ENCODE measurements around the gene KCNF1.

Gene KCNF1

DNA sequence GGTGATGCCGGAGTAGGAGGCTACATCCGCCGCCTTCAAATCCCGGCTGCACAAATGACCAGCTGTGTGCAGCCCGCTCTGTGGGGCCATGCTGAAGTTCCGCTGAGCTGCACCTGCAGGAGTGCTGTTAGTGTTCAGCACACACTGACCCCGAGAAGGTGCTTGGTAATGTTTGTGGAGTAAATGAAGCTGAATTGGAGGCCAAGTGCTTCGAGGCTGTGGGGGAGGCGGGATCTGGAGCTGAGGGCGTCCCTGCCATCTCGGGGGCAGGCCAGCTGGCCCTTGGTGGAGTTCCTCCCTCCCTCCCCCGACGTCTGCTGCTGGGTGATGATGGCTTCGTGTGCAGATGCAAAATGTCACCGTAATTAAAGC is 23.2 kb downstream of the KCNF1 start:
- Histone ChIP-seq H3K9me3 (no peaks in the 10 kb centered on the region; the same call in 1 of the 2 replicates), H3K4me3 (ENCODE audit: low read depth, low read length) (no peak overlapping the region), H3K36me3 (no peaks in the 10 kb centered on the region), H3K27me3 (no peaks in the 10 kb centered on the region), H3K4me1 (no peaks in the 10 kb centered on the region)
- no peak for DNase-seq
- TF ChIP-seq, protein P1, sequence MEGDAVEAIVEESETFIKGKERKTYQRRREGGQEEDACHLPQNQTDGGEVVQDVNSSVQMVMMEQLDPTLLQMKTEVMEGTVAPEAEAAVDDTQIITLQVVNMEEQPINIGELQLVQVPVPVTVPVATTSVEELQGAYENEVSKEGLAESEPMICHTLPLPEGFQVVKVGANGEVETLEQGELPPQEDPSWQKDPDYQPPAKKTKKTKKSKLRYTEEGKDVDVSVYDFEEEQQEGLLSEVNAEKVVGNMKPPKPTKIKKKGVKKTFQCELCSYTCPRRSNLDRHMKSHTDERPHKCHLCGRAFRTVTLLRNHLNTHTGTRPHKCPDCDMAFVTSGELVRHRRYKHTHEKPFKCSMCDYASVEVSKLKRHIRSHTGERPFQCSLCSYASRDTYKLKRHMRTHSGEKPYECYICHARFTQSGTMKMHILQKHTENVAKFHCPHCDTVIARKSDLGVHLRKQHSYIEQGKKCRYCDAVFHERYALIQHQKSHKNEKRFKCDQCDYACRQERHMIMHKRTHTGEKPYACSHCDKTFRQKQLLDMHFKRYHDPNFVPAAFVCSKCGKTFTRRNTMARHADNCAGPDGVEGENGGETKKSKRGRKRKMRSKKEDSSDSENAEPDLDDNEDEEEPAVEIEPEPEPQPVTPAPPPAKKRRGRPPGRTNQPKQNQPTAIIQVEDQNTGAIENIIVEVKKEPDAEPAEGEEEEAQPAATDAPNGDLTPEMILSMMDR (IDR thresholded peaks at IDR 0.05; ENCODE audit: low read depth, low read length): no peak

DNA sequence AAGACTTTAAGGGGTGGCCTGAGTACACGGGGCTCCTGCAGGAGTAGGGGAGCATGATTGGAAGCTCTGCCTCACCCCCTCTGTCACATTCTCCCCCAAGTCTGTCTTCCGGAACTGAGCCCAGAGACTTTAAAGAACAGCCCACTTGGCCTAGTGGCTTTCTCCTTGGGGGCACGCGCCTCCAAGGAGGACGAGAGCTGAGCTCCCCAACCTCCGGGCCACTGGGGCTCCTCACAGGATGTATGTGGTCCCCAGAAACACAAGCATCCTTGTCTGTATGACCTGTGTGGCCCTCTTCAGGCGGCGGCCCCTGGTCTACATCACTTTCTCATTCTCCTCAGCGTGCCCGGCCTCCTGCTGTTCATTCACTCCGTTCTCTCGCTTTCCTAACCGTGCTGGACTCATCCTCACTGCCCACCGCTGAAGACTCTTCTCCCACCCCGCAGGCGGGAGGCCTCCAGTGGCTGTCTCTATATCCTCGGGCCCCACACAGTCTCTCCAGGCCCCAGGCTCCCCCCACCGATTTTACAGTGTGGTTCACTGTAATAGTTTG is 23.7 kb downstream of the KCNF1 start:
- TF ChIP-seq, protein P1 (IDR thresholded peaks at IDR 0.05; ENCODE audit: low read depth, low read length): no peak
- Histone ChIP-seq H3K36me3 (no peaks in the 10 kb centered on the region), H3K4me3 (ENCODE audit: low read depth, low read length) (no peak overlapping the region), H3K9me3 (no peaks in the 10 kb centered on the region; the same call in 1 of the 2 replicates), H3K27me3 (no peaks in the 10 kb centered on the region), H3K4me1 (no peaks in the 10 kb centered on the region)
- no peak for DNase-seq

DNA sequence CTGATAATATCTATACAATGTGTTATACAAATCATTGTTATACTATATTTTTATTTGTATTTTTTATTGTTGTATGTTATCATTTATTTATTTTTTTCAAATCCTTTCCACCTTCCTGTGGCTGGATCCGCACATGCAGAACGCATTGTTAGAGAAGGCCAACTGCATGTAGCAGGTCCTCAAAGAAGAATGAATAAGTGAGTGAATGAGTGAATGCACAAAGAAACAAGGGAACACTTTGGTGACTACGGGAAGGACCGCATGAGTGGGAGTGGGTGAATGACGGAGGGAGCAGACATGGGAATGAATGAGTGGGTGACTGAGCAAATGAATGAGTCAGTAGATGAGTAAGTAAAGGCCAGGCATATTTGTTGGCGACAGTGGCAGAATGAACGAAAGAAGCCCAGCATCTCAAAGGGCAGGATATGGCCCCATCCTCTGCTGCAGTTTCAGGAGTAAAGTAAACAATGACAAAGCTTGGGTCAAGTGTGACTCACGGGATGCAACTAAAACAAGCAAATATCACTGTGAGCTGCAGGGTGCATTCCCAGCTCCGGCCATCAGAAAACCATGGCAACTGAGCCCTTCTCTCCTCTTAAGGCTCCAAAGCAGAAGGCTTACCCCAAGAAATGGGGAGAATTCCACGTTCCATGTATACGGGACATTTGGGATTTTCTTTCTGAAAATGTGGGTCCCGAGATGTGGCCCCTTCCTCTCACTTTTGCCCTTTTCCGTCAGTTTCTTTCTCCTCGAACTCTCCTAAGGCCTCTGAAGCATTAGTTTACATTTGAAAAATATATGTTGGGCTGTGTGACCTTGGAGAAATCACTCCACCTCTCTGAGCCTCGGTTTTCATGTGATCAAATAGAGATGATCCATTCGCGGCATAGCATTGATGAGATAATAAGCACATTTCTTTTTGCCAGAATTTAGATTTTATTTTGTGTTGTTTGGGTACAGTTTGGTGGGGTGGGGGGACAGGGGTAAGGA is 24.5 kb downstream of the KCNF1 start:
- DNase-seq: no peak
- H3K9me3 ChIP-seq: no peaks in the 10 kb centered on the region; the same call in 1 of the 2 replicates
- H3K4me3 ChIP-seq (ENCODE audit: low read depth, low read length): no peak overlapping the region
- H3K27me3 ChIP-seq: no peaks in the 10 kb centered on the region
- TF ChIP-seq, protein P1 (IDR thresholded peaks at IDR 0.05; ENCODE audit: low read depth, low read length): no peak
- no peaks in the 10 kb centered on the region for H3K36me3 ChIP-seq
- H3K4me1 ChIP-seq: no peaks in the 10 kb centered on the region

DNA sequence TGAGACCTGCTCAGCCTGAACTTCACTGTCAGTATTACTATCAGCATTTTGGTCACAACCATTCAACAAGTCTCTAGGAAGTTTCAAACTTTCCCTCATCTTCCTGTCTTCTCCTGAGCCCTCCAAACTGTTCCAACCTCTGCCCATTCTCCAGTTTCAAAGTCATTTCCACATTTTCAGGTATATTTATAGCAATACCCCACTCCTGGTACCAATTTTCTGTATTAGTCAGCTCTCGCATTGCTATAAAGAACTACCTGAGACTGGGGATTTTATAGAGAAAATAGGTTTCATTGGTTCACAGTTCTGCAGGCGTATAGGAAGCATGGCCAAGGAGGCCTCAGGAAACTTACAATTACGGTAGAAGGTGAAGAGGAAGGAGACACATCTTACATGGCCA is 27.3 kb downstream of the KCNF1 start:
- no peaks in the 10 kb centered on the region for H3K4me1 ChIP-seq
- no peak overlapping the region for H3K4me3 ChIP-seq (ENCODE audit: low read depth, low read length)
- no peaks in the 10 kb centered on the region; the same call in 1 of the 2 replicates for H3K9me3 ChIP-seq
- DNase-seq: no peak
- no peaks in the 10 kb centered on the region for H3K27me3 ChIP-seq
- TF ChIP-seq, protein P1 (IDR thresholded peaks at IDR 0.05; ENCODE audit: low read depth, low read length): no peak
- H3K36me3 ChIP-seq: no peaks in the 10 kb centered on the region

DNA sequence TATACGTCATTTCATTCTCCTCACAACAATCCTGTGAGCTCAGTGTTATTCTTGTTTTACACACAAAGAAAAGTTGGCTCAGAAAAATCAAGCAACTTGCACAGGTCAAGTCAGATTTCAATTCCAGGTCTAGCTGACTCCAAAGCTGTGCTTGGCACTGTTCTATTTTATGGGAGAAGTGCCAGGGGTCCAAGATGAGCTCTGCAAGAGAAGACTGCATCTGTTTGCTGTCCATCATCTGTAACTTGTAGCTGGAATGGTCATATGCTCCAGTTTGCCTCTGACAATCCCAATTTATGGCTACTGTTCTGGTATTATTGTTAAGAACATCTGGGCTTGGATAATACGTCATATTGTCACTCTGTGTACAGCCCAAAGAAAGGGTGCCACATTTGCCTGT is 28.9 kb downstream of the KCNF1 start:
- Histone ChIP-seq H3K9me3 (no peaks in the 10 kb centered on the region; the same call in 1 of the 2 replicates), H3K36me3 (no peaks in the 10 kb centered on the region), H3K4me3 (ENCODE audit: low read depth, low read length) (no peak overlapping the region), H3K27me3 (no peaks in the 10 kb centered on the region), H3K4me1 (no peaks in the 10 kb centered on the region)
- TF ChIP-seq, protein P1 (IDR thresholded peaks at IDR 0.05; ENCODE audit: low read depth, low read length): no peak
- DNase-seq: no peak

DNA sequence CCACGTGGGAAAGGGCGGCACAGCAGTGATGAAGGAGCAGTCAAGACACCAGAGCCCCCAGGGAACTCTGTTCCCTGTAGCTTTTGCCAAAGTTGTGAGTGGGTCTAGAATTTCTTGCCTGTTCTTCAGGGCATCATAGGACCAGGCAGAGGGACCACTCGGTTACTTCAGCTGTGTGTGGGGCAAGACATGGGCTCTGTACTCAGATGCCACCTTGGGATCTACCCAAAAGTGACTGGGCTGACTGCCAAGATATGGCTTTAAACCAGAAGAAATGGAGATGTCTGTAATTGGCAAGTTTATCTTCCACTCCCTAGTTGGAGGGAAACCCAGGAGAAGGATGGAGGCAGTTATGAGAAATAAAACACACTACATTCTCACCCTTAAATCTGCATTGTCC is 29.6 kb downstream of the KCNF1 start:
- Histone ChIP-seq H3K9me3 (no peaks in the 10 kb centered on the region; the same call in 1 of the 2 replicates), H3K4me1 (no peaks in the 10 kb centered on the region), H3K36me3 (no peaks in the 10 kb centered on the region), H3K4me3 (ENCODE audit: low read depth, low read length) (no peak overlapping the region), H3K27me3 (no peaks in the 10 kb centered on the region)
- TF ChIP-seq, protein P1 (IDR thresholded peaks at IDR 0.05; ENCODE audit: low read depth, low read length): no peak
- DNase-seq: no peak
